Left kidney (tissue), 2 donors: ENCODE data around the gene DNAJC2. TPM values are rescaled to one million over a fixed set of nuclear protein-coding genes. Genes with fewer than 3 reads are reported as not detected.
"Not testable (repeated sequence)": the region's sequence is repeated elsewhere in the genome, so short reads cannot be mapped to it uniquely, and the experiment has no call there.

Source experiments
- DNase-seq: peaks from one replicate; pipeline ENCODE4 v3.0.0-alpha.2; 2013
- polyA plus RNA-seq: library from polyadenylated mRNA; unstranded; fragments of 120-200 nt; gene quantifications from one replicate; pipeline ENCODE4 v1.2.1, GENCODE V29; 2013; ENCODE audit not compliant: insufficient read length

Gene DNAJC2
- polyA plus RNA-seq, 1 donor: 55.2 TPM

DNA sequence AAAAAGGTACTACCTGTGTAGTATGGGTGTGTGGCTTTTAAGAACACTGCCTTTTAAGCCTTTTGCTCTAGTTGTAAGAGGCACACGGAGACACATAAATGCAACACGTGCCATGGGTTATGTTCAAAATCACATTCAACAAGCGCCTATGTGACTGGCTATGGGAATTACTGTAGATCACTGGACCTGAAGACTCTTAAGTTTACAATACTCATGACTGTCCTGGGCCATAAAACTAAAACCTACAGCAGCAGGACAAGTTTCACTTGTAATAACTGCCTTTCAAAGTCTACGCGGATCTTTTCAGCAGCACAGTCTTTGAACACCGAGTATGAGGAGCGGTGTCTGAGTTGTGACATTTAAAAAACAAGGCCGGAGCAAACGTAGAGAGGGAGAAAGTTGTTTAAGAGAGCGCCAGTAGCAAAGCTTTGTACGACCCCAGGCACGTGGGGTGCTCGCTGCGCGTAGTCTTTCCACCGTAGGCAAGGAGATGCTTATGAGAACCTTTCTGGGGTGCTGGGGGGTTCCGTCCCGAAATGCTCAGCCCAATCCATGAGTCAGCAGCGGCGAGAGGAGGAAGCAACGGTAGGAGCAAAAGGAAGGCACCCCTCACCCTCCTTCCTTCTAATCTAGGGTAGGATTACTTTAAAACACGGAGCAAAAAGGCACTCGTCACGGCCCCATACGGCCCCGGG is 662 bp downstream of the DNAJC2 start:
- peak; percentile 28 for DNase-seq

DNA sequence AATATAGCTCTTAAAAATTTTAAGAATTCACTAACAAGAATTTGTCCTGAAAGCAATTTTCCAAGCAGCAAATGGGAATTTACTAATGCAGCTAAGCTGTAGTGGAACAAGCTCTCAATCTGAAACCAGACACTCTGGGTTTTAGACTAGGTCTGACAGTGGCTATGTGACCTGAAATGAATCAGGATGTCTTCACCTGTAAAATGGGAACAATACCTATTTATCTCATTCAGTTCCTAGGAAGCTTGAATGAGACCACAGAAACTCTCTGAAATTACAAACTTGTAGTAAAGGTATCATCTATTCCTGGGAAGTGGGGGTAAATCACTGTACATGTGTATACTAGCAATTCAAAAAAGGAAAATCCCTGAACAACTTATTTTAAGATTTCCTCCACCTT is 1.2 kb downstream of the DNAJC2 start:
- no peak for DNase-seq

DNA sequence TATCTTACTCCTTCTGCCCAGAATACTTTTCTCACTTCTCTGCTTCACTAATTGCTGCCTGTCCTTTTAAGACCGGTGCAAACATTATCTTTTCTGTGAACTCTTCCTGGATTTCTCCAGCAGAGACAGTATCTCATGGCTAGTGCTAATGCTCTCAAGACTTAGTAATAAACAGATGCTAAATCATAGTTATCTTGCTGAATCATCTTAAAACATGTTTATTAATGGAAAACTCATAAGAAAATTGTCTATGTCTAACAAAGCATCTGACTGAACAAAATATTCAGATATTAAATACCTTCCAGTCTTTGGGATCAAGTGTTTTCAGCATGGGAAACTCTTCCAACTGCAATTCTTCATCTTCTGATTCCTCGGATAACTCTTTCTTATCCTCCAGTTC is 3.1 kb downstream of the DNAJC2 start:
- DNase-seq: no peak

DNA sequence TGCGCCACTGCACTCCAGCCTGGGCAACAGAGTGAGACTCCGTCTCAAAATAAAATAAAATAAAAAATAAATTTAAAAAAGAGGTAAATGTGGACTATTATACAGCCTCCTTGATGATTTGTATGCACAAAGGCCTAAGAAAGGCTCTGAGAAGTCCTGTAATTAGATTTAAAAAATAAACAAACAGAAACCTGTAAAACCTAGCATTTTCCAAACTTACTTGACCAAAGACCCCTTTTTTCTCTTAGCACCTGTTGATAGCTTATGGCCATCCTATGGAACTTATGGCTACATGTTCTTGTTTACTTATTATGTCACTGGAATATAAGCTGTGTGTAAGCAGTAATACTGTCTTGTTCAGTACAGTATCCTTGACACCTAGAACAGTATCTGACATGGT is 5.7 kb downstream of the DNAJC2 start:
- DNase-seq: no peak

DNA sequence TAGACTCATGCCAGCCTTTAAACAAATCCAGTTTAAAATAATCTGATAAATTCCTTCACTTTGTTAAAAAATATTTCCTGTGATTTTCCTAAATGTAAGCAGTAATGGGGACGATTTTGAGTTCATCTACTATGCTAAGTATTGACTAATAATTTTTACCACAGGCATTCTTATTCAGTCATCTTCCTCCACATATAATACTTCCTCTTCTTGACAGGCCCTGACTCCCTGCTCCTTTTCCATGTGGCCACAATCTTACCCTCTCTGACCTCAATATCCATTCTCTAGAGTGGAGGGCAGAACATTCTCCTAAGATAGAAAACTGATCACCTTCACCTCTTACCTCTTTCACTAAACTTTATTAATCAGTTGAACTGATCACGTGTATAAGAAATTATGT is 7.8 kb downstream of the DNAJC2 start:
- DNase-seq: no peak

DNA sequence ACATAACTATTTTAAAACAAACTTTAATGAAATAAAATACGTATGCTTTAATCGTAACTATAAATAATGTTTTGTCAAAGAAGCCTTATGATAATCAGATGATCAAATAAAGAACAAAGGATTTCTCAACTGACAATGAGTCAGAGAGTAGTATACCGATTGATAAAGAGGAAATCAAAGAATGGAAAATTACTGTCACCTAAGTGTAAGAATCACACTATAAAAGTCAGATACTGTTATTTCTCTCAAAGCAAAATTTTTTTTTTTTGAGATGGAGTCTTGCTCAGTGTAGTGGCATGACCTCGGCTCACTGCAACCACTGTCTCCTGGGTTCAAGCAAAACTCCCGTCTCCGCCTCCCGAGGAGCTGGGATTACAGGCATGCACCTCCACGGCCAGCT is 18.8 kb downstream of the DNAJC2 start:
- no peak for DNase-seq

DNA sequence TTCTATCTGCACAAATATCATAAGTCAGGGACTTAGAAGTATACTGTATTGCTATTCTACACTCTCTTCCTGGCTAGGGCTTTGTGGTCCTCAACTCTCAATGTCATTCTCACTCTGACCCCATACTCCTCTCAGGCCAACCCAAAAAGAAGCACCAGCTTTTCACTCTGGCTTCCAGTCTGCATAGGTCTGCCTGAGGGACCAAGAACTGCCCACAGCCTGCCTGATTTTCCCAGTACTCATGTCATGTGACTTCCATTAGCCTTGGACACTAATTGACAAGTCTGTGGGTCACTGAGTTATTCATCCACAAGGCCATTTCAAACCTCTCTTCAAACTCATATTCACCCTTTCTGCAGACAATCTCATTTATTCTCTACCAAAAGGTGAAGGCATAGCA is 27.6 kb downstream of the DNAJC2 start:
- no peak for DNase-seq

DNA sequence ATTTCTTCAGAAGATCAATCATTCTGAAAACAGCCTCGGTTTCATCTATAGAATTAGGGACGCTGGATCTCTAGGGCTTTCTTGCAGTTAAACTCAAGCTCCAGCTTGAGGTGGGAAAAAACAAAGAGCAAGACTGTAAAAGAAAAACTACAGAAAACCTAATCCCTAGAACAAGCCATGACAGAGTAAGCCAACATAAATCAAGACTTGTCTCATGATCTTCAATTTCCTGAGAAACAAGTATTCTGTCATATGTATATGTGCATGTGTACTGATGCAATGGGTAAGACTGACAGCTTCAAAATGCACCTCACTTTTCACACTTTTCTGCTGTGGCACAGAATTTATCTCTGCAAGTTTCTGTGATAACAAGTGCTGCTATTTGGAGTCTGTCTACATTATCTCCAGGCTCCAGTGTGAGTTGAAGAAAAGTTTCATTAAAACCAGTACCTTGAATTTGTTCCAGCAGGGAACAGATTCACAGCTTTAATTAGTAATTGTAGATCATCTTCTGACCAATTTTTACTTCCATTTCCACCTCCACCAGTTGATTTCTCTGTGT is 28.1 kb downstream of the DNAJC2 start:
- no peak for DNase-seq

DNA sequence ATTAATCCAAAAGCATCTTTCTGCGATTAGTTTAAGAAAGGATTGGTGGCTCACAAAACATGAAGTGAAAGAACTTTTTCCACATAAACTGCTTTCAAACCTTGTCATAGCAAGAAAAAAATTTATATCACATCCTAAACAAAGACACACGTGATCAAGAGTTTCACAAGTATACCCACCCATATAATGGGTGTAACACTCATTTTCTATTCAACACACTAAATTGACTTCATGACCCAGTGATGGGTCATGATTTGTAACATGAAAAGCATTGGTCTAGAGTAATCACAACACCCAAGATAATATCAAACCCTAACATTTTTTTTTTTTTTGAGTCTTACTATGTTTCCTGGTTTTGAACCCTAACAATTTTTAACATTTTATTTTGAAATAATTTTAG is 29.7 kb downstream of the DNAJC2 start:
- DNase-seq: no peak

DNA sequence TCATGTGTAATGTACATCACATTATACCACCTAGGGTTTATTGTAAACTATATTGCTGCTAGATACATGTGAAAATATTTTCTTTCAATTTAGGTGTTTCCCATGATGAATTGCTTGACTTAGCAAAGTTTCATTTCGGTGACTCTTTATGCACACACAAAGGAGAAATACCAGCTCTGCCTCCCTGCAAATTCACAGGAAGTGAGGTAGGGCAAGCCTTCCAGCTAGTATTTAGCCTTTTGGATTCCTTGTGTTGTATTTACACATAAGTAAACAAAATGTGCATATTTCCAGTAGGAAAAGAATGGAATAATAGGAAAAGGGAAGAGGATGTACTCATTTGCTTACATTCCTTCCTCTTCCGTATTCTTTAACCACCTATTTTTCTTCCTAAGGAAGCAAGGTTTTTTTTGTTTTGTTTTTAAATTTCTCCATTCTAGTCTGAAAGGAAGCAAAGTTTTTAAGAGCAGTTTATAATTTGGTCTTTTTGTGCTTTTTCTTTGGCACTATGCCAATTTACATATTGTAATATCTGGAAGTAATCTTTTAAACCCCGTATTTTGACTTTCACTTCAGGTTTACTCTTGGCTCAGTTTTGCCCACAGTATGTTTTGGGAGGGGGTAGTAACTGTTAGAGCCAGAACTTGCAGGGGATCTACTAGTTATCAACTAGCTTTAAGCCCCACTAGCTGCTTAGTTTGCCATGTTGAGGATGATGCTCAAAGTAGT is 36.9 kb downstream of the DNAJC2 start:
- DNase-seq: no peak

DNA sequence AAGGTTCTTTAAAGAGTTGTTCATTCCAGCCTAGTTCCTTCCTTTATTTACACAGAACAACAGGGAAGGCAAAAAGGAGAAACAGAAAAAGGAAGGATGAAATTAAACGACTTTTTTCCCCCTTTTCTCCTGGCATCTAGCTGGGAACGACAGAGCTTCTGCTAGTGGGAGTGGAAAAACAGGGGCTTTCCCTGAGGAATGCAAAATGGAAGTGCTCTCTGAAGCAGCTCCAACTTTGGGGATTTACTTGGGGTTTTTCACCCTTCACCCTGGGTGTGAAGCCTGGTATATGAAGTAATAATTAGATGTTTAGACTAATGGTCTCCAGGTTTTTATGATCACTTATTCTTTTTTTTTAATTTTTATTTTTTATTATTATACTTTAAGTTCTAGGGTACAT is 43.1 kb downstream of the DNAJC2 start:
- DNase-seq: no peak

DNA sequence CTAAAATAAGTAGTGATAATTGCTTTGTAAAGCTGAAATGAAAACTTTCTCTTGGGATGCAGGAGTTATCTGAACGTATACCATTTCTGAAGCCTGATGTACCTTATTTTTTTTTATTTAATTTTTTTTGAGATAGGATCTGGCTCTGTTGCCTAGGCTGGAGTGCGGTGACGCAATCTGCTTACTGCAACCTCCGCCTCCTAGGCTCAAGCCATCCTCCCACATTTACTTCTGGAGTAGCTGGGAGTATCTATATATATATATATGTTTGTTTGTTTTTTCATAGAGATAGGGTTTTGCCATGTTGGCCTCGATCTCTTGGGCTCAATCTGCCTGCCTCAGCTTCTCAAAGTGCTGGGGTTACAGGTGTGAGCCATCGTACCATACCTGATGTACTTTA is 44.9 kb downstream of the DNAJC2 start:
- no peak for DNase-seq

DNA sequence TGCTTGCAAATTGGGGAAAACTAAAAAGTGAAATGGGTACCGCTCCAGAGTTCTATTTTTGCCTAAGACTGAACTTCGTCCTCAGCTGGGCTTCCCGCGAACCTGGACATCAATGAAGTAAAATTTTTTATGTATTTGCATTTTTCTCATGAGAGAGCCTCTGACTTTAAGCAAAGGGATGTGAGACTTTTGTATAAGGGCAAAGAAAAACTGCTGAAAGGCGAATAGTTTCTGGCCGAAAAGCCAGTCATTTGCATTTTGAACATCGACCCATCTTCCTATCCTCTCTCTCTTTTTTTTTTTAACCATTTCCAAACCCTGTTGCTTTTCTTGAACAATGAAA is 46.8 kb downstream of the DNAJC2 start:
- DNase-seq: peak; percentile 1

DNA sequence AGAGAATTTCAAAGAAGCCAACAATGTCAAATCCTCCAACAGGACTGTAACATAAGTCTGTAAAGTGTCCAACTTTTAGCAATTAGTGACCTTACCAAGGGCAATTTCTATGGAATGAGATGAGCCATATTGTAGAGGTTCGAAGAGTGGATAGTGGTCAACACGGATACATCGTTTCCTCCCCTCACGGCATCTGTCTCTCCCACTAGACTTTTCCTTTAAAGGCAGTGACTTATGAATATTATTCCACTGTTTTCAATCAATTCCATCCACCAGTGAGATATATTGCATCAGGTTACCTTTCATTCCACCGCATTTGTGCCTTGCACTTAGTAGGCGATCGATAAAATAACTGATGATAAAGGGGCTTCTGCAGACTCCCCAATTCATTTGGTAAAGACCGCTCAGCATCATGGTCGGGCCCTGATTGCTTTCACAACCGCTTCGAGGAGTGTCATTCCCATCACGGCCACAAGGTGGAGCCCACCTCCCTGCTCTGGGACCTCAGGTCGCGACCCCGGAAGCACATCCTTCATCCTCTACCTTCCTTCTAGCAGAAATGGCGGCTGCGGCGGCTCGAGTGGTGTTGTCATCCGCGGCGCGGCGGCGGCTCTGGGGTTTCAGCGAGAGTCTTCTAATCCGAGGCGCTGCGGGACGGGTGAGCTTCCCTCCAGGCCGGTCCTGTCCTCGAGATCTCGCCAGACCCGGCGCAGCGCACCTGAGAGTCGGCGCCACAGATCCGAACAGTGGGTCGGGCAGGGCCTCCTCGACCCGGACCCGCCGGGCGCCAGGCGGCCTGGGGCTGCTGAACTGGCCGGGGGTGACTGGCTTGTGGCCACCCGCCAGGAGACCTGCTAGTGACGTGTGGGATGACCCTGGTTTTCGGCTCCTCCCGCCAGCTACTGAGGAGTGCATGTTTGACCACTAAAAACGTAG is 47.4 kb downstream of the DNAJC2 start, which contains the start of gene PMPCB:
TSS of gene PMPCB (plus strand) at position 535 of the 936 bp plus-strand sequence. CDS start at position 560, 25 bp downstream.
- peak; percentile 92 for DNase-seq

DNA sequence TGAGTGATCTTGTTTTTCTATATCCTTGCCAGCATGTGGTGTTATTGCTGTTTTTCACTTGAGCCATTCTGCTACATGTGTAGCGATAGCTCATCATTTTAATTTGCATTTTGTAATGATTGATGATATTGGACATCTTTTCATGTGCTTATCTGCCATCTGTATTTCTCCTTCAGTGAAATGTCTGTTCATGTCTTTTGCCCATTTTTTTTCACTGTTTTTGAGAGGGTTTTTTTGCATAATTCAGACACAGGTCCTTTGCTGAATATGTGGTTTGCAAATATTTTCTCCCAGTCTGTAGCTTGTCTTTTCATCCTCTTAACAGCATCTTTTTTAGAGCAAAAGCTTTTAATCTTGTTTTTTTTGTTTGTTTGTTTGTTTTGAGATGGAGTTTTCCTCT is 51.0 kb downstream of the DNAJC2 start:
- DNase-seq: no peak

DNA sequence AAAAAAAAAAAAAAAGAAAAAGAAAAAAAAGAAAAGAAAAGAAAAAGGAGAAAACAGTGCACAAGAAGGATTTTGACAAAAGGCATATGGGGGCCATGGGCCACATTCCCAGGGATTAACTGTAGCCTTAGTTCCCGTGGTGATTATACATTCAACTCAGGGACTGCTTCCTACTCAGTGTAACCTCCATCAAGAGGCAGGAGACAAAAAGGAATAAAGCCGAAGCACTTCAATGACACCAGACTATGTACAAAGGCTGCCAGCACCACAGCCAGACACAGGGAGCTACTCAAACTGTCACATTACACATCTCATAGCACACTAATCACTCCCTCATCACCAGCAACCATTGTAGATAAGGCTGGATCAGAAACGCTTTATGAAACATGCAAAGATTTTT is 52.4 kb downstream of the DNAJC2 start:
- no peak for DNase-seq

DNA sequence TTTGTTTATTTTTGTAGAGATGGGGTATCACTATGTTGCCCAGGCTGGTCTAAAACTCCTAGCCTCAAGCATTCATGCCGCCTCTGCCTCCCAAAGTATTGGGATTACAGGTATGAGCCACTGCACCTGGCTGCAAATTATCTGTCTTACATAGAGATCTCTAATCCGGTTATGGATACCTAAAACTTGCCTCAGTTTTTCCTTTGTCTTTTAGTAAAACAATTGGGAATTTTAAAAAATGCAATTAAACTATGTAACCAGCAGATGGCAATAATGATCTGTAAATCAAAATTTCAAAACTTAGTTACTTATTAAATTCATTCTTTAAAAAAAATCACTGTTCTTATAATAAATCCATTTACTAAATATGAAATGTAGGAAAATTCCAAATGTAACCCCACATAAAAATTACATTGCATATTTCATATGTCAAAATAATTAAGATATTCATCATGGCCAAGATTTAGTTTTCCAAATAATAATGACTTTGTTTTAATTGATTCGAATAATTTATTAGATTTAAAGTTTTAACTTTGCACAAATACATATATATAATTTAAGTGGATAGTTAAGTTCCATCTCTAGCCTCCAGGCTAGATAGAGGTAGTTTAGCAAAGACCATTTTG is 61.7 kb downstream of the DNAJC2 start:
- not testable (repeated sequence) for DNase-seq

DNA sequence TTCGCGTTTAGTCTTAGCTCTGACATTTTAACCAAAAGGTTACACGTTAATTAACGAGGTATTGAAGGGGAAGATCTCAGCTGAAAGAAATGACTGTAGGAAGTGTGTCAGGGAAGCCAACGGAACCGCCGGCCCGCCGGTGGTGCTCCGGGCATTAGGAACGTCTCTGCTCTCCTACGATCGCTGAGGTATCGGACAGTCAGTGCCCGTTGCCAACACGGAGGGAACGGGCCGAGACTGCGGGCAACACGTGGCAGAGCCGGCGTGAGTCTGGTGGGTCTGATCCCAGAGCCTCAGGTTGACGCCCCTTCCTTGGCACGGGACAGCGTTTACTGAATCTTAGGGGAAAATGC is 63.8 kb downstream of the DNAJC2 start:
- DNase-seq: not testable (repeated sequence)

DNA sequence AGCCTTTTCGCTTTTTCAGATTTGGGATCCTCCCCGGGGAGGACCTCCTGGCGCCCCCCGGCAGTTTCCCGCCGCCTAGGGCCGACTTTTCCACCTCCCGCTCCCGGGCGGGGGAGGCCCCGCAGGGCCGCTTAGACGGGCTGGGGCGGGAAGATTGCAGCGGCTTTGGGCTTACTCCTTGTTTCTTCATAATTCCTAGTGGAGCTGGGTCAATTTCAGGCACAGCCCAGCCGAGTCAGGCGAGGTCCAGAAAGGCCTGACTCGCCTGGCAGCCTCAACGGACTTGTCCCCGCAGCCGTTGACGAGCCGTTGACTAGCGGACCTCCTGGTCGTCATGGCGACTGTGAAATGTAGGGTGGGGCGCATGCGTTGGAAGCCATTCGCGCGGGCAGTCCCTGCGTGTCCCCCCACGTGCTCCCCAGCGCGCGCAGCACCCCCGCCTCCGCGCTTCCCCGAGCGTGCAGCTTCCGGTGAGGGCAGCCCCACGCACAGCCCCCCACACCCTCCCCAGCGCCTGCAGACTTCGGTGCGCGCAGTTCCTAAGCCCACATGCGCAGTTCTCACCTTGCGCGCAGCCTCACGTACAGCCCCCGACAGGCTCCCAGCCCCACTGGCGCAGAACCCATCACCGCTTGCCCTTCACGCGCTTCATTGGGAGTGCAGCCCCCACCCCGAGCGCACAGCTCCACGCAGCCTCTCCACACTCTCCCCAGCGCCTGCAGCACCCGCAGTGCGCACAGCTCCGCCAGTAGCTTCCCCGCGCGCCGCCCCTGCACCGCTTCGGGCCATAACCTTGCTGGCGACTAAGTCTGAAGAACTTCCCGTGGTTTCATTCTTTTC is 64.4 kb downstream of the DNAJC2 start:
- peak; percentile 57 for DNase-seq

DNA sequence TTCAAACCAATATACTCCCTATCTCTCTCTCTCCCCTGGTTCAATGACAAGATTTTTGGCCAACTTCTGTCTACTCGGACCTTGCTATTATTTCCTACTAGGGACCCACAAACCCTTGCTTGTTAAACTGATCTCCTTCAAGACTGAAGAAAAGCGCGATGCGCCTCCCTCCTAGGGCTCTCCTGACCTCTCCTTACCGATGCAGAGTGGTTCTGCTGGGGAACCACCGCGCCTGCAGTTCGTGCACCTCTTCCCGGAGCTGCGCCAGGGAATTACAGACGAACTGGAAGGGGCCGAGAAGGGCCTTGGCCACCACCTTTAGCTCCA is 65.0 kb downstream of the DNAJC2 start:
- DNase-seq: peak; percentile 15

DNA sequence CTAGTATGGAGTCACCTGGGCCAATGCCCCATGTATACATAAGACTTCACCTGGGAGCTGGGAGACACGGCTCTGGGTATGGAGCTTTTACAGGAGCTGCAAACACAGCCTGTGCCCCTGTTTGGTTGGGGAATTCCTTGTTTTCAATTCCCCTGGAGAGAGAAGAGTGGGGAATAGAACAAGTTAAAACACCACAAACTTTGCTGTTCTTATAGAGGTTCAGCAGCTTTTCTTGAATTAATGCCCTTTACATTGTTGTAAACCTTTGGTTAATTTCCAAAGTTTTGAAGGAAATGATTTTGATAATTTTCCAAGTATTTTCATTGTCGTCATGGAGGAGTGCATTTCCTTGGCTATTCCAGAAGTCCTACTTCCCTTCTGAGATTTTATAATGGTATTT is 66.4 kb downstream of the DNAJC2 start:
- DNase-seq: not testable (repeated sequence)
